GM12801 (cell line): ENCODE data around the gene MAB21L3.

Source experiments
- TF ChIP-seq, protein P1 (sequence below): IDR thresholded peaks from one replicate; pipeline ENCODE4 v1.5.1; 2011; ENCODE audit warnings: control low read depth; ENCODE audit not compliant: insufficient read length; ENCODE audit errors: extremely low read depth

MAB21L3 gene

DNA sequence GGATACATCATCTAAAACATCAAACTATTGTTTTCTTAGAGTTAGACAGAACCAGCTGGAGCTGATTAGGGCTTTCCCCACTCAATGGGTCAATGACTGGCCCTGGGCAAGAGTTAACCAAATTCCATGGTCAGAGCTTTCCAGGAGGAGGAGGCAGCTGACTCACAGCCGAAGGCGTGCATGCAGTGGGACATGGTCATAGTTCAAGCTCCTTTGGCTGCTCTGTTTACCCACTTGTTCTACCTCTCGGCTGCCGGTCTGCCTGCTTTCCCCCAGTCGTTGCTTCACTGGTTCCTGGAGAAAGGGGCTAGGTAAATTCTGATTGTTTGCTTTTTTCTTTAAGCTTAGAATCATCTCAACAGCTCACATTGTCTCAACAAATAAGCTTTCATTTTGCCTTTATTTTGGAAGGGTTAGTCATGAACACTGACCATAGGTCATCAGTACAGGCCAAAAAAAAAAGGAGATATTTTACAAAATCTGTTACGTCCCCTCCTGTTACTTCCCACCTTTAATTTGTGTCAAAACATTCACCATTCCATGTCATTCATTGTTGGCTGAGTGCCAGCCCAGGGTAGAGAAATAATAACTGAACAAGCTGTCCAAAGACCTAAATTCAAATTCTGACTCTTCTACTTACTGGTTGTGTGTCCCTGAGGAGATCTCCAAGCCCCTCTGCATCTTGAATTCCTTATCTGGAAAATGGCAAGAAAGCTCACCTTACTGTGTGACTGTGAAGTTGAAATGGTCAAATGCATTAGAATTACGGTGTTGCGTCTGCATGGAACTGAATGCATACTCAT is 12.0 kb downstream of the MAB21L3 start:
- TF ChIP-seq, protein P1, sequence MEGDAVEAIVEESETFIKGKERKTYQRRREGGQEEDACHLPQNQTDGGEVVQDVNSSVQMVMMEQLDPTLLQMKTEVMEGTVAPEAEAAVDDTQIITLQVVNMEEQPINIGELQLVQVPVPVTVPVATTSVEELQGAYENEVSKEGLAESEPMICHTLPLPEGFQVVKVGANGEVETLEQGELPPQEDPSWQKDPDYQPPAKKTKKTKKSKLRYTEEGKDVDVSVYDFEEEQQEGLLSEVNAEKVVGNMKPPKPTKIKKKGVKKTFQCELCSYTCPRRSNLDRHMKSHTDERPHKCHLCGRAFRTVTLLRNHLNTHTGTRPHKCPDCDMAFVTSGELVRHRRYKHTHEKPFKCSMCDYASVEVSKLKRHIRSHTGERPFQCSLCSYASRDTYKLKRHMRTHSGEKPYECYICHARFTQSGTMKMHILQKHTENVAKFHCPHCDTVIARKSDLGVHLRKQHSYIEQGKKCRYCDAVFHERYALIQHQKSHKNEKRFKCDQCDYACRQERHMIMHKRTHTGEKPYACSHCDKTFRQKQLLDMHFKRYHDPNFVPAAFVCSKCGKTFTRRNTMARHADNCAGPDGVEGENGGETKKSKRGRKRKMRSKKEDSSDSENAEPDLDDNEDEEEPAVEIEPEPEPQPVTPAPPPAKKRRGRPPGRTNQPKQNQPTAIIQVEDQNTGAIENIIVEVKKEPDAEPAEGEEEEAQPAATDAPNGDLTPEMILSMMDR = no peak

DNA sequence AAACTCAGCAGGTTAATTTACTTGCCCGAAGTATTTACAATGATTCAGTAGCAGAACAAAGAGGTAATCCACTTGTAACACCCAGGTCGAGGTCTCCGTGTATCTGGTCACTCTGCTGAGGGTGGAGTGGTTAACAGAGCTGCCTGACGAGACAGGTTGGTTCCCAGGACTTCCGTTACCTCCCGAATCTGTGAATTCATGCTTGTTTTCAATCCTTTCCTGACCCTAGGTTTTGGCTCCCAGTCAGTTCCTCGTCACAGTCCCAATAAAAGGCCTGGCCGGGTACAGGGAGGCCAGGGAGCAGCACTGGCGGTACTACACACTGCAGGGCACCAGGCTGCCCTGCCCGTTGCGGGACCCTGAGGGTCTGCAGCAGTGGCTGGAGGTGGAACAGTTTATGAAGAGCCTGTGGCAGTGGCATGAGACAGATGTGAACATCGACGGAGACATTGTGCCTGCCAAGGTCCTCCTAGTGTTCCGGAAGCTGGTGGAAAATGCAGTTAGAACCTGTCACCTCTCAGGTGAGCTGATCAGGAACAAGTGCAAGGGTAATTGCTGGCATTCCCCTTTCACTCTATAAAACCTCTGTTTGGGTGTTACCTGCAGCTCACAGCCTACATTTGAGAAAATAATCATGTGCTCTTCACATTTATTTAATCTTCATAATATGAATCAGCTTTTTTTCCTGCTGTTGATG is 12.8 kb downstream of the MAB21L3 start:
- TF ChIP-seq, protein P1 = no peak

DNA sequence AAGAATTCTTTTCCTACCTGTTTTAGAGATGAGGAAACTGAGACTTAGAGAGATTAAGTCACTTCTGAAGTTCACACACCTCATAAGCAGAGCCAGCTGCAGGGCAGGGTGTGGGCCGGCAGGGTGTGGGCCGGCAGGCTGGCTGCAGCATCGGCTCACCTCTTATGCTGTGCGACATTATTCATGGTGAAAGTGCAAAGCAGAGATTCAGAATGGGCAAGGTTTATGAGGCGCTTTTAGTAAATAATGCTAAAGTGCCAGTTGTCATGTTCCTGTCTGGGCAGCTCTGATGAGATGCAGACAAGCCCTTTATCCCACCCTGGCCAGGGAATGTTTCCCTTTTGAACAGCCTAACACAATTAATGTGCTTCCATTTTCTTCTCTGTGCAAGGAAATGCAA is 14.6 kb downstream of the MAB21L3 start:
- TF ChIP-seq, protein P1 = no peak

DNA sequence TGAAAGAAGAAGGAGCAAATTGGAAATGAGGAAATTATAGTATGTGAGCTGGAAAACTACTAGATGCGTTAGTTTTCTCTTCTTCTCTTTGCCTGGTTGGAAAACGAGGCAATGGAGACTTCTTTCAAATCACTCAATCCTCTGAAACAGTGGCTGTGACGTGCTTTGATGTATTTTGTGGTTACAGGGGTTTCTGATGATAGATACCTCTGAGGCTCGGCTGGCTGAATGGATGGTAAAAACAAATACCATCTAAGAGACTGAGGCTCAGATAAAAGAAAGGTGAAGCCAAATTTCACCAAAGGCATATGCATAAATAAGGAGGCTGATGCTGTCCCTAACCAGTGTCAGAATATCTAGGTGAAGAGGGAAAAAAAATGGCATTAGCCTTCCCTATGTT is 15.1 kb downstream of the MAB21L3 start:
- TF ChIP-seq, protein P1 = no peak

DNA sequence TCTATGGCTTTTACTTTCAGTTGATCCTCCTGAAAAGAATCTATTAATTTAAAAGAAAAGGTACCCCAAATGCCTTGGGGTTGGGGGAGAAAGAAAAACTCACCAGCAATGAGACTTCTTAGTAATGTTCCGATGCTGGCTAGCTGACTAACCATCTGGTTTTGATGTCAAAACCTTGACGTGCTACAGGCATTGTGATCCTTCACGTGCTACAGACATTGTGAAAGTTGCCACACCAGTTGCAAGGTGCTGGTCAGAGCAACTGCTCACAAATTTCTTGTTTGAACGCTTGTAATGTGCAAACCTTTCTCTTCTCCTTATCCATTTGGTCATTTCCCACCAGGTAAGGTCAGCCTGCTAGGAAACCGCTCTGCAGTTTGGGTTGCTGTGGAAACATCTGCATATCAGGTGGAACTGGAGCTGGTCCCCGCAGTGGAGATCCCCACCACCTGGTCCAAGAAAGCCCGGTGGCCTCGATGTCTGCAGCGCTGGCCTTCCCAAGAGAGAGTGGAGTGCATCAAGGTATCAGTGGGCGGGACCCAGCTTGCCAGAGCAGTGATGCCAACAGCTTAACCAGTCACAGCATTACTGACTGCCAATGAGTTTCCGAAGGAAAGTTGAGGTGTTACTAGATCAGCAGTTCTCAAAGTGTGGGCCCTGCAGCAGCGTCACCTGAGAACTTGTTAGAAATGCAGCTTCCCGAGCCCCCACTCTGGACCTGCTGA is 16.1 kb downstream of the MAB21L3 start:
- TF ChIP-seq, protein P1 = no peak

DNA sequence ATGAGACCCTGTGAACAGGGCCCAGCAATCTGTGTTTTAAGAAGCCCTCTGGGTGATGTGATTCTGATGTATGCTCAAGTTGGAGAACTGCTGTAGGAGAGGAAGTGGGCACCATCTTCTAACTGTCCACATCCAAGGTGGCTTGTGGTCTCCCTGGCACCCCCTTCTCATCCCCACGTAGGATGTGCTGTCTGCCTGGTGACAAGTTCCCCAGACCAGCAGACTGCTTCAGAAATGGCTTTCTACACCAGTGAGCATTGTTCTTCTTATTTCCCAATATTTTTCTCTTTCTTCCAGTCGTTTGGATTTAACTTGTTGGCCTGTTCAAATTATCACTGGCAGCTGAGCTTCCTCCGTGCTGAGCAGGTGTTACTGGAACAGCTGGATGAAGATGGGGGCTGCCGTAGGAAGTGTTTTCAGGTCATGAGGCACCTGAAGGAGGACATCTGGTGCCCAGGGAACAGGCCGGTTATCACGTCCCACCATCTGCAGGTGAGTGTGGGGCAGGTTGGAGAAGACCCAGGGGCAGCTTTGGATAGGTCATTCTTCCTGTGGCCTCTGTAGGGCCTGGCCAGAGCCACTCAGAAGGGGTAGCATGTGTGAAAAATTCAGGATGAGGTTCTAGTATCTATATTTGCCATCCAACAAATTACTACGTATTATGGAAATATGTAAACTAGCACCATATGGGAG is 16.8 kb downstream of the MAB21L3 start:
- TF ChIP-seq, protein P1 = no peak

DNA sequence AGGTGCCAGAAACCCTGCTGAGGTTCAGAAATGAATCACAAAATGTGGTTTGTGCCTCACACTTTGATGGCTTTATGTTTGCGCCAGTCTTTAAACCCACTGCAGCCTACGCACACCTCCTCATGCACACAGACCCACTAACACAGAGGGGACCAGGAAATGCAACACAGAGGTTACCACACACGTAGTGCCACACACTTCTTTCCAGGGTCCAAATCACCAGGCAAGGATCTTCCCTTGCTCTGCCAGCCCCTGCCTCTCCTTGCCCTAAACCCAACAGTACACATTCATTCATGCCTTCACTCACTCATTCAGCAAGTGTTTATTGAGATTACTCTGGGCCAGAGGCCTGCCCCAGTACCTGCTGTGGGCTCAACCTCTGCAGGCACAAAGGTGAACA is 17.5 kb downstream of the MAB21L3 start:
- TF ChIP-seq, protein P1 = no peak
